MM.1S (cell line): Measurements from ENCODE around the gene FBXO34.

Experiments used
- DNase-seq: peaks from one replicate; pipeline ENCODE4 v3.0.0-alpha.2; 2015
- H2AFZ ChIP-seq: fragments of 300-600 bp; sonication (generic); 2 replicates; pipeline ENCODE4 v1.6.0; 2016; ENCODE audit warnings: antibody characterized with exemption, low read length
- H3F3A ChIP-seq: fragments of 300-600 bp; sonication (generic); 2 replicates; pipeline ENCODE4 v1.6.1; 2016; ENCODE audit warnings: mild to moderate bottlenecking, antibody characterized with exemption, low read length, moderate library complexity, mixed read lengths; ENCODE audit not compliant: insufficient read depth
- H3K27ac ChIP-seq: fragments of 300-600 bp; sonication (generic); 2 replicates; pipeline ENCODE4 v1.5.1; 2016; ENCODE audit warnings: mild to moderate bottlenecking, low read length
- H3K27me3 ChIP-seq: fragments of 300-600 bp; sonication (generic); replicated peaks from 2 replicates; pipeline ENCODE4 v1.6.0; 2016; ENCODE audit warnings: low read length; ENCODE audit not compliant: insufficient read depth
- H3K36me3 ChIP-seq: fragments of 300-600 bp; sonication (generic); replicated peaks from 2 replicates; pipeline ENCODE4 v1.6.1; 2016; ENCODE audit warnings: mild to moderate bottlenecking, low read length, mixed read lengths; ENCODE audit not compliant: insufficient read depth
- H3K4me1 ChIP-seq: fragments of 300-600 bp; sonication (generic); 2 replicates; pipeline ENCODE4 v1.6.1; 2016; ENCODE audit warnings: low read length, mixed read lengths
- H3K4me2 ChIP-seq: fragments of 300-600 bp; sonication (generic); 2 replicates; pipeline ENCODE4 v1.6.0; 2016; ENCODE audit warnings: low read depth, low read length
- H3K4me3 ChIP-seq: fragments of 300-600 bp; sonication (generic); 2 replicates; pipeline ENCODE4 v1.5.1; 2016; ENCODE audit warnings: low read length, mixed read lengths
- H3K79me2 ChIP-seq: fragments of 300-600 bp; sonication (generic); 2 replicates; pipeline ENCODE4 v1.6.1; 2016; ENCODE audit warnings: mixed run types, low read length, mixed read lengths
- H3K9ac ChIP-seq: fragments of 300-600 bp; sonication (generic); 2 replicates; pipeline ENCODE4 v1.6.1; 2016; ENCODE audit warnings: low read length, mixed read lengths
- H3K9me2 ChIP-seq: fragments of 300-600 bp; sonication (generic); replicated peaks from 2 replicates; pipeline ENCODE4 v1.6.1; 2016; ENCODE audit warnings: mild to moderate bottlenecking, low read length, mixed read lengths; ENCODE audit not compliant: insufficient read depth
- H3K9me3 ChIP-seq: fragments of 300-600 bp; sonication (generic); replicated peaks from 2 replicates; pipeline ENCODE4 v1.6.1; 2016; ENCODE audit warnings: mild to moderate bottlenecking, low read length, mixed read lengths; ENCODE audit not compliant: insufficient read depth
- H4K20me1 ChIP-seq: fragments of 300-600 bp; sonication (generic); 2 replicates; pipeline ENCODE4 v1.6.1; 2016; ENCODE audit warnings: mild to moderate bottlenecking, low read length, moderate library complexity, mixed read lengths; ENCODE audit not compliant: insufficient read depth
- CTCF ChIP-seq: fragments of 300-600 bp; sonication (generic); IDR thresholded peaks from 2 replicates; pipeline ENCODE4 v1.5.1; 2016; ENCODE audit warnings: antibody characterized with exemption, low read length, mixed read lengths
- EZH2 ChIP-seq: fragments of 300-600 bp; sonication (generic); optimal IDR thresholded peaks from 2 replicates; pipeline ENCODE3; 2017; ENCODE audit warnings: low read depth, mild to moderate bottlenecking, antibody characterized with exemption, low read length, mixed read lengths
- EZH2phosphoT487 ChIP-seq: fragments of 300-600 bp; sonication (generic); IDR thresholded peaks from 2 replicates; pipeline ENCODE4 v1.6.1; 2018; ENCODE audit warnings: antibody characterized with exemption, low read length

The FBXO34 gene

DNA sequence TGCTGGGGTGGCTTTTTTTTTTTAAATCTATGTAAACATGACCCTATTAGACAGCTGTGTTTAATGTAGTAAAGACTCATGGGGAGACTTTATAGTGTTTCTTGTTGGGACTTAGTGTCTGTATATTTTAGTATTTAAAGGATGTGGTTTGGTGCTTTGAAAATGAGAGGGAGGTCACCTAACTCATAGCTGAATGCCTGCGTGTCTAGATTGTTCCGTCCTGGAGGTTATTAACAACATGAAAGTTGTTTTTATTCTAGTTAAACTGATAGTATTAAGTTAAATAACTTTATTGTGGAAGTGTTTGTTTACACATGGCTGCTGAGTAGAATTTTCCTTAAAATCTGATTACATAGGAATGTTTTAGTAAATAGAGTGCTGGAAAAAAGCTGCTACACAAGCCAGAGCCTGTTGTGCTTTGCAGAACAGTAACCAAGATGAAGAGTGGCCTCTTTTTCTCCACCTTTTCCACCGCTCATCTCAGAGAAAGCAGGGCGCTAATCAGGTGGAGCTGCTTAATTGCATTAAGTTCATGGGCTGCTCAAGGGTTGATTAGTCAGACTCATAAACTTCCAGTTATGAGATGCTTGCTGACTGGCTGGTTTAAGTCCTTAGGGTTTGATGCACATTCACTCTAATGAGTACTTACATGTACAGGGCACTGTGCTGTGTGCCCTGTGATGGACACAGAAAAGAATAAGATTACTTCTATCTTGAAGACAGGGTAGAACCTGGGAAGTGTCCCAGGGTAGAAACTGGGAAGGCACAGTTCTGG is 62.7 kb downstream of the FBXO34 start:
- Histone ChIP-seq H4K20me1 (no peaks in the 10 kb centered on the region), H3F3A (peaks cover 5% of the 10 kb centered on the region; the same call in 1 of the 2 replicates), H3K36me3 (no peaks in the 10 kb centered on the region), H3K4me2 (no peak overlapping the region), H3K4me3 (no peak overlapping the region), H3K27me3 (no peaks in the 10 kb centered on the region), H3K9me2 (no peaks in the 10 kb centered on the region), H3K9me3 (no peaks in the 10 kb centered on the region), H3K9ac (no peak overlapping the region), H3K27ac (no peak overlapping the region), H2AFZ (no peak overlapping the region), H3K4me1 (peaks cover 7% of the 10 kb centered on the region; the same call in 1 of the 2 replicates), H3K79me2 (peaks cover 23% of the 10 kb centered on the region)
- no peak for DNase-seq
- TF ChIP-seq EZH2phosphoT487 (no peak), EZH2 (no peak), CTCF (no peak)

DNA sequence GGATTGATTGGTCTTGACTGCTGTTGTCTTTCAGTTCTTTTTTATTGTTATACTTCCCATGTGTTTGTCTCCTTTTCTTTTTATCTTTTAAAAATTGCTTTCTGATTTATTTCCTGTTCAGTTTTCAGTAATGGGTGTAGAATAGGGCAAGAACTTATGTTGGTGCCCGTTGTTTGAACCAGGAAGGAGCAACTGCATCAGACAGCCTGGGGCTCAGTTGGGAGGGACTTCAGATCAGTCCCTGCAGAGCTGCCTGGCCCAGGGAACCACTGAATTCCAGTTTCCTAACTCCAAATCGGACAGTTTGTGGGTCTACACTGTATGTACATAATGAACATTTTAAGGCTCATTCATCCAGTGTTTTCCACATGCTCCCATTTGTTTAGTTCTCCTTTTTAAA is 64.9 kb downstream of the FBXO34 start:
- Histone ChIP-seq H3K27ac (no peak overlapping the region), H3K9ac (no peak overlapping the region), H3K9me3 (no peaks in the 10 kb centered on the region), H2AFZ (no peak overlapping the region), H3K36me3 (no peaks in the 10 kb centered on the region), H3K4me3 (no peak overlapping the region), H3K4me1 (peaks cover 18% of the 10 kb centered on the region; the same call in 1 of the 2 replicates), H3K9me2 (no peaks in the 10 kb centered on the region), H3K4me2 (no peak overlapping the region), H3F3A (peaks cover 5% of the 10 kb centered on the region; the same call in 1 of the 2 replicates), H3K27me3 (no peaks in the 10 kb centered on the region), H3K79me2 (peaks cover 23% of the 10 kb centered on the region), H4K20me1 (no peaks in the 10 kb centered on the region)
- DNase-seq: no peak
- TF ChIP-seq CTCF: no peak
- TF ChIP-seq EZH2phosphoT487: no peak
- TF ChIP-seq EZH2: no peak

DNA sequence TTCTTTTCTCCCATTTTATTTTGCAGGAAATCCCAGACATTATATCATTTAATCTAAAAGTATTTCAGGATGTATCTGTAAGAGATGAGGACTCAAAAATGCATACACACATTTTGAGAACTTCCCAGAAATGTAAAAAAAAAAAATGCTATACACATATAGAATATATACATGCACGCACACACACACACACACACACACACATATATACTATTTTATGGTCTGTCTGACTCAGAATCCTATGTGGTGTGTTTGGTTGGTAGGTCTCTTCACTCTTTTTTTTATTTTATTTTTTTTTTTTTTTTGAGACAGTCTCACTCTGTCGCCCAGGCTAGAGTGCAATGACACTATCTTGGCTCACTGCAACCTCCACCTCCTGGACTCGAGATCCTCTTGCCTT is 65.5 kb downstream of the FBXO34 start:
- H4K20me1 ChIP-seq: no peaks in the 10 kb centered on the region
- no peak overlapping the region for H2AFZ ChIP-seq
- no peaks in the 10 kb centered on the region for H3K9me3 ChIP-seq
- H3K9ac ChIP-seq: no peak overlapping the region
- peaks cover 25% of the 10 kb centered on the region for H3K79me2 ChIP-seq
- no peaks in the 10 kb centered on the region for H3K27me3 ChIP-seq
- DNase-seq: no peak
- H3K9me2 ChIP-seq: no peaks in the 10 kb centered on the region
- H3K27ac ChIP-seq: no peak overlapping the region
- no peak overlapping the region for H3K4me2 ChIP-seq
- no peak overlapping the region for H3K4me3 ChIP-seq
- no peak for TF ChIP-seq CTCF
- no peak for TF ChIP-seq EZH2
- TF ChIP-seq EZH2phosphoT487: no peak
- peaks cover 18% of the 10 kb centered on the region; the same call in 1 of the 2 replicates for H3K4me1 ChIP-seq
- H3K36me3 ChIP-seq: no peaks in the 10 kb centered on the region
- H3F3A ChIP-seq: peaks cover 5% of the 10 kb centered on the region; the same call in 1 of the 2 replicates
